ENCODE measurements around the gene DLGAP1.

GRCh38 chr18:4251873-4252272 lies 203.2 kb downstream of the DLGAP1 start:
- TF ChIP-seq POLR2A (IDR thresholded peaks at IDR 0.05): no peak
- TF ChIP-seq CTCF (IDR thresholded peaks at IDR 0.05): no peak

Data from gastroesophageal sphincter (tissue), 3 donors.